Upper lobe of left lung (tissue), 6 donors: ENCODE measurements around the gene INSM1. TPM values are rescaled to one million over a fixed set of nuclear protein-coding genes. Genes with fewer than 3 reads are reported as not detected.

Experiments used
- ATAC-seq, 2 donors: fragments of 200-7000 bp; cut with Tn5 transposase; one replicate each; pipeline ENCODE4 v1.9.1; 2022; ENCODE audit warnings: mild to moderate bottlenecking in 2 of 2, moderate library complexity in 2 of 2; ENCODE audit not compliant: low FRiP score in 2 of 2
- DNase-seq, 2 donors: peaks; one replicate each; pipeline ENCODE4 v3.0.0-alpha.2; 2019 to 2020
- H3K27ac ChIP-seq, 4 donors: fragments of 200-600 bp; sonication (generic); one replicate each; pipeline ENCODE4 v1.5.1; 2016 to 2019
- H3K27me3 ChIP-seq, 4 donors: fragments of 200-600 bp; sonication (generic); one replicate each; pipeline ENCODE4 v1.5.1; 2017 to 2019
- H3K36me3 ChIP-seq, 4 donors: fragments of 200-600 bp; sonication (generic); one replicate each; pipeline ENCODE4 v1.5.1; 2016 to 2019
- H3K4me1 ChIP-seq, 4 donors: fragments of 200-600 bp; sonication (generic); one replicate each; pipeline ENCODE4 v1.5.1; 2018 to 2019
- H3K4me3 ChIP-seq, 4 donors: fragments of 200-600 bp; sonication (generic); one replicate each; pipeline ENCODE4 v1.5.1; 2017 to 2019; ENCODE audit warnings: mild to moderate bottlenecking in 2 of 4, moderate library complexity in 1 of 4
- H3K9me3 ChIP-seq, 4 donors: fragments of 200-600 bp; sonication (generic); one replicate each; pipeline ENCODE4 v1.5.1; 2018 to 2019
- CTCF ChIP-seq, 6 experiments: fragments of 450-650 bp in 4 of 6; fragments of 200-600 bp in 2 of 6; sonication (generic) in 2 of 6; IDR thresholded peaks; one replicate each; pipeline ENCODE4 v1.5.1; 2016 to 2019; ENCODE audit warnings: antibody characterized with exemption in 6 of 6
- EP300 ChIP-seq, 4 donors: sonication (generic); formaldehyde crosslinking; IDR thresholded peaks; one replicate each; pipeline ENCODE4 v1.5.1; 2017; ENCODE audit warnings: antibody characterized with exemption in 4 of 4, control low read depth in 2 of 4
- POLR2A ChIP-seq, 4 donors: fragments of 450-650 bp; IDR thresholded peaks; one replicate each; pipeline ENCODE4 v1.5.1; 2016 to 2017; ENCODE audit warnings: antibody characterized with exemption in 4 of 4, mild to moderate bottlenecking in 2 of 4
- POLR2AphosphoS5 ChIP-seq, 2 donors: sonication (generic); formaldehyde crosslinking; IDR thresholded peaks; one replicate each; pipeline ENCODE4 v1.5.1; 2017; ENCODE audit warnings: antibody characterized with exemption in 2 of 2
- WGBS, 2 donors: methylation state at CpG; one replicate each; pipeline ENCODE4 v1.1.5; 2017 to 2018; 5-methylcytosine and 5-hydroxymethylcytosine counted together
- total RNA-seq, 6 donors: library from RNA; depleted of rRNA in 4 of 6; stranded (reverse); fragments of >200 nt in 4 of 6; gene quantifications; one replicate each; pipeline versions ENCODE4 v1.1.0 to v1.2.1, GENCODE V29; 2016 to 2021
- donor health status: DM: no; HTN: no; CAD: no; lungs with moderate emphysema.
- donor health status: DM: no; HTN: yes; CAD: no; lungs with severe emphysema.

The INSM1 gene
- total RNA-seq, 6 donors from 2014 or later, result not detected

- DNase-seq, result no peak
- ATAC-seq, result no peak
- TF ChIP-seq POLR2A (IDR thresholded peaks at IDR 0.05) (no peak), CTCF (IDR thresholded peaks at IDR 0.05) (no peak), POLR2AphosphoS5 (IDR thresholded peaks at IDR 0.05) (no peak), EP300 (IDR thresholded peaks at IDR 0.05) (no peak)
- 90 to 93% methylated on average over 6 of the region's 6 CpGs for WGBS, 2 donors
- no peak overlapping the region for H3K4me3 ChIP-seq
- peaks cover 0 to 2% (median 0%) of the 10 kb centered on the region in 4 donors for H3K4me1 ChIP-seq
- peaks cover 0 to 5% (median 1%) of the 10 kb centered on the region in 4 donors for H3K9me3 ChIP-seq
- no peaks in the 10 kb centered on the region for H3K27me3 ChIP-seq
- H3K36me3 ChIP-seq, result no peaks in the 10 kb centered on the region
- H3K27ac ChIP-seq, result no peak overlapping the region
Measured at GRCh38 chr20:20322912-20323311, 45.0 kb upstream of the INSM1 start.

GRCh38 chr20:20327746-20328145 is 40.2 kb upstream of the INSM1 start:
- WGBS, 2 donors, result 89 to 92% methylated on average over 6 of the region's 6 CpGs
- no peaks in the 10 kb centered on the region for H3K36me3 ChIP-seq
- H3K27me3 ChIP-seq, result no peaks in the 10 kb centered on the region
- H3K9me3 ChIP-seq, result no peaks in the 10 kb centered on the region
- no peaks in the 10 kb centered on the region for H3K4me1 ChIP-seq
- TF ChIP-seq POLR2AphosphoS5 (IDR thresholded peaks at IDR 0.05), result no peak
- DNase-seq (no peak), ATAC-seq (no peak)
- H3K4me3 ChIP-seq, result no peak overlapping the region
- no peak overlapping the region for H3K27ac ChIP-seq

- TF ChIP-seq POLR2AphosphoS5 (IDR thresholded peaks at IDR 0.05) (no peak), CTCF (IDR thresholded peaks at IDR 0.05) (no peak), EP300 (IDR thresholded peaks at IDR 0.05) (no peak), POLR2A (IDR thresholded peaks at IDR 0.05) (no peak)
- Histone ChIP-seq H3K4me1 (no peaks in the 10 kb centered on the region), H3K9me3 (no peaks in the 10 kb centered on the region), H3K4me3 (no peak overlapping the region), H3K27ac (no peak overlapping the region), H3K36me3 (no peaks in the 10 kb centered on the region), H3K27me3 (no peaks in the 10 kb centered on the region)
- DNase-seq (no peak), ATAC-seq (no peak)
- WGBS, 2 donors, result 87 to 90% methylated on average over 13 of the region's 13 CpGs
Measured at GRCh38 chr20:20329564-20329963, 38.3 kb upstream of the INSM1 start.

- TF ChIP-seq CTCF (IDR thresholded peaks at IDR 0.05) (no peak), POLR2A (IDR thresholded peaks at IDR 0.05) (no peak), POLR2AphosphoS5 (IDR thresholded peaks at IDR 0.05) (no peak), EP300 (IDR thresholded peaks at IDR 0.05) (no peak)
- Histone ChIP-seq H3K27ac (no peak overlapping the region), H3K4me1 (no peaks in the 10 kb centered on the region), H3K4me3 (no peak overlapping the region), H3K27me3 (no peaks in the 10 kb centered on the region), H3K36me3 (no peaks in the 10 kb centered on the region), H3K9me3 (no peaks in the 10 kb centered on the region)
- DNase-seq (no peak), ATAC-seq (no peak)
- 54 to 55% methylated on average over 1 of the region's 1 CpG for WGBS, 2 donors
Measured at GRCh38 chr20:20331156-20331555, 36.7 kb upstream of the INSM1 start.

- WGBS, 2 donors, result 78 to 83% methylated on average over 2 of the region's 2 CpGs
- no peaks in the 10 kb centered on the region for H3K4me1 ChIP-seq
- no peak overlapping the region for H3K4me3 ChIP-seq
- H3K9me3 ChIP-seq, result no peaks in the 10 kb centered on the region
- no peak overlapping the region for H3K27ac ChIP-seq
- TF ChIP-seq EP300 (IDR thresholded peaks at IDR 0.05) (no peak), POLR2A (IDR thresholded peaks at IDR 0.05) (no peak), POLR2AphosphoS5 (IDR thresholded peaks at IDR 0.05) (no peak), CTCF (IDR thresholded peaks at IDR 0.05) (no peak)
- H3K36me3 ChIP-seq, result no peaks in the 10 kb centered on the region
- DNase-seq (no peak), ATAC-seq (no peak)
- H3K27me3 ChIP-seq, result no peaks in the 10 kb centered on the region
Measured at GRCh38 chr20:20331817-20332216, 36.1 kb upstream of the INSM1 start.
